Thyroid gland (tissue), 4 donors: ENCODE data around the gene C1orf115. TPM values are rescaled to one million over a fixed set of nuclear protein-coding genes. Genes with fewer than 3 reads are reported as not detected.

Source experiments
- DNase-seq, 2 donors: peaks; one replicate each; pipeline ENCODE4 v3.0.0-alpha.2; 2019
- H3K27ac ChIP-seq, 3 donors: fragments of 200-600 bp; sonication (generic); 1 replicate in 2 of 3; 2 replicates in 1 of 3; pipeline ENCODE4 v1.5.1; 2016 to 2019; ENCODE audit warnings: mild to moderate bottlenecking in 1 of 3, moderate library complexity in 1 of 3
- H3K27me3 ChIP-seq: fragments of 200-600 bp; sonication (generic); one replicate; pipeline ENCODE4 v1.5.1; 2019
- H3K36me3 ChIP-seq, 2 donors: fragments of 200-600 bp; sonication (generic); one replicate each; pipeline ENCODE4 v1.5.1; 2016 to 2019
- H3K4me1 ChIP-seq, 2 donors: fragments of 200-600 bp; sonication (generic); one replicate each; pipeline ENCODE4 v1.5.1; 2017 to 2019
- H3K4me3 ChIP-seq, 3 donors: fragments of 200-600 bp; sonication (generic); replicated peaks in 1 of 3; 1 replicate in 2 of 3; 2 replicates in 1 of 3; pipeline ENCODE4 v1.5.1; 2016; ENCODE audit warnings: mild to moderate bottlenecking in 1 of 3
- H3K9me3 ChIP-seq: fragments of 200-600 bp; sonication (generic); one replicate; pipeline ENCODE4 v1.5.1; 2017
- POLR2A ChIP-seq, 2 donors: fragments of 450-650 bp; IDR thresholded peaks; one replicate each; pipeline ENCODE4 v1.6.1; 2017; ENCODE audit warnings: antibody characterized with exemption in 2 of 2, mild to moderate bottlenecking in 2 of 2, moderate library complexity in 1 of 2
- WGBS, 2 donors: methylation state at CpG; one replicate each; pipeline ENCODE4 v1.1.5; 2017; 5-methylcytosine and 5-hydroxymethylcytosine counted together
- intact Hi-C: fragments of 100-400 bp; cut with DNase I; formaldehyde crosslinking; loops from one replicate; pipeline ENCODE4 v1.15.1; 2023
- total RNA-seq, 4 donors: library from RNA; depleted of rRNA; stranded (reverse); fragments of >200 nt; gene quantifications; one replicate each; pipeline ENCODE4 v1.2.3, GENCODE V29; 2016
- TF ChIP-seq, protein P1 (sequence below), 6 experiments: fragments of 200-600 bp in 3 of 6; fragments of 450-650 bp in 3 of 6; sonication (generic) in 3 of 6; IDR thresholded peaks; one replicate each; pipeline ENCODE4 v1.5.1; 2016 to 2019; ENCODE audit warnings: antibody characterized with exemption in 6 of 6, mild to moderate bottlenecking in 2 of 6, inconsistent platforms in 1 of 6, moderate library complexity in 1 of 6

The C1orf115 gene
- total RNA-seq, 4 donors from 2014 or later, result 24.3 to 41.4 (median 31.1) TPM

DNA sequence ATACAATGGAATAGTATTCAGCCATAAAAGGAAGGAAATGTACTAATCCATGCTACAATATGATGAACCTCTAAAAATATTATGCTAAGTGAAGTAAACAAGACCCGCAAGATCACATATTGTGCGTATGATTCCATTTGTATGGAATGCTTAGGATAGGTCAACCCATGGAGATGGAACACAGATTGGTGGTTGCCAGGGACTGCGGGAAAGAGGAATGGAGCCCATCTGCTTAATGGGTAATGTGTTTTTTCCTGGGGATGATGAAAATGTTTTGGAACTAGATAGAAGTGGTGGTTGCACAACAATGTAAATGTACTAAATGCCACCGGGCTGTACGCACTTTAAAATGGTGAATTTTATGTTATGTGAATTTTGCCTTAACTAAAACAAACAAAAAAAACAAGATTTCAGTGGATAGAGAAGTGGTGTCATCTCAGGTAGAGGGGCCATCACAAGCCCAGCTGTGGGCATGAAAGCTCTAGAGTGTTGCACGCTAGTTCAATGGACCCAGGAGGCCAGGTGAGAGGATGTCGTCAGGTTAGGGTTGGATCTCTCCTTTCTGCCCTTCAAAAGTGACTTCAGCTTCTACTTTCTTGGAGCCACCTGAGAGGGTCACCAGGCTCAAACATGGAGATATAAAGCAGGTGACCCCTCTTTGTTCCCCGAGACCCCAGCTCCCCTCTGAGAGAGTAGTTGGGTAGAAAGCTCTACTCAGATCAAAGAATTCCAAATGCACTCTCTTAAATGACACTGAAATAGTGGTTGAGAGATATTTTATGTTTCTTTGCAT is 2.5 kb downstream of the C1orf115 start:
- Histone ChIP-seq H3K4me1 (peaks cover 4 to 9% of the 10 kb centered on the region in 2 donors), H3K9me3 (no peaks in the 10 kb centered on the region), H3K27ac (no peak overlapping the region), H3K27me3 (no peaks in the 10 kb centered on the region), H3K4me3 (no peak overlapping the region), H3K36me3 (no peaks in the 10 kb centered on the region)
- 92 to 96% methylated on average over 8 of the region's 8 CpGs for WGBS, 2 donors
- TF ChIP-seq, protein P1, sequence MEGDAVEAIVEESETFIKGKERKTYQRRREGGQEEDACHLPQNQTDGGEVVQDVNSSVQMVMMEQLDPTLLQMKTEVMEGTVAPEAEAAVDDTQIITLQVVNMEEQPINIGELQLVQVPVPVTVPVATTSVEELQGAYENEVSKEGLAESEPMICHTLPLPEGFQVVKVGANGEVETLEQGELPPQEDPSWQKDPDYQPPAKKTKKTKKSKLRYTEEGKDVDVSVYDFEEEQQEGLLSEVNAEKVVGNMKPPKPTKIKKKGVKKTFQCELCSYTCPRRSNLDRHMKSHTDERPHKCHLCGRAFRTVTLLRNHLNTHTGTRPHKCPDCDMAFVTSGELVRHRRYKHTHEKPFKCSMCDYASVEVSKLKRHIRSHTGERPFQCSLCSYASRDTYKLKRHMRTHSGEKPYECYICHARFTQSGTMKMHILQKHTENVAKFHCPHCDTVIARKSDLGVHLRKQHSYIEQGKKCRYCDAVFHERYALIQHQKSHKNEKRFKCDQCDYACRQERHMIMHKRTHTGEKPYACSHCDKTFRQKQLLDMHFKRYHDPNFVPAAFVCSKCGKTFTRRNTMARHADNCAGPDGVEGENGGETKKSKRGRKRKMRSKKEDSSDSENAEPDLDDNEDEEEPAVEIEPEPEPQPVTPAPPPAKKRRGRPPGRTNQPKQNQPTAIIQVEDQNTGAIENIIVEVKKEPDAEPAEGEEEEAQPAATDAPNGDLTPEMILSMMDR (IDR thresholded peaks at IDR 0.05), result no peak
- TF ChIP-seq POLR2A (IDR thresholded peaks at IDR 0.05), result no peak
- no peak for DNase-seq
- intact Hi-C loops, result loop anchor here (5.0 kb wide), 1 partner anchor 40 kb away; no protein-coding TSS in a partner anchor

DNA sequence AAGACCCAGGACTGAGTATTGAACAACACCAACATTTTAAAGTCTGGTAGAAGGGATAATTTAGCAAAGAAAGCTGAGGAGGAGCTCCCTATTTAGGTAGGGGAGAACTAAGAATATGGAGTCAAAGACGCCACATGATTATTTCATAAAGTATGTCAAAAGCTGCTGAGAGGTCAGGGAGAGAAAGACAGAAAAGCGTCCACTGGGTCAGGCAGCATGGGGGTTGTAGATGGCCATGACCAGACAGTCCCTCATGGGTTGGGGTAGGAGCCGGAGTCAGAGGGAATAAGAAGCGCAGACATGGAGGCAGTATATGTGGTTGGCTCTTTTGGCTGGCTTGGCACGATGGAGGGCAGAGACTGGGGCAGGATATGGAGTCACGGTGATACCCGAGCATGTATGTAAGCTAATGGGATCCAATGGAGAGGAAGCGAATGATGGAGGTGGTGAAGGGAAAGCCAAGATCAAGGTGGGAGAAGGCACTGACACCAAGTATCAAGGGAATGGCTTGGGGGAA is 4.8 kb downstream of the C1orf115 start:
- Histone ChIP-seq H3K27ac (no peak overlapping the region), H3K4me1 (peaks cover under 1 to 9% of the 10 kb centered on the region in 2 donors), H3K9me3 (no peaks in the 10 kb centered on the region), H3K36me3 (no peaks in the 10 kb centered on the region), H3K27me3 (no peaks in the 10 kb centered on the region), H3K4me3 (no peak overlapping the region)
- 95 to 97% methylated on average over 8 of the region's 8 CpGs for WGBS, 2 donors
- no peak for TF ChIP-seq POLR2A (IDR thresholded peaks at IDR 0.05)
- TF ChIP-seq, protein P1 (IDR thresholded peaks at IDR 0.05), result no peak
- no peak for DNase-seq
- intact Hi-C loops, result loop anchor here (5.0 kb wide), 1 partner anchor 37 kb away; no protein-coding TSS in a partner anchor

DNA sequence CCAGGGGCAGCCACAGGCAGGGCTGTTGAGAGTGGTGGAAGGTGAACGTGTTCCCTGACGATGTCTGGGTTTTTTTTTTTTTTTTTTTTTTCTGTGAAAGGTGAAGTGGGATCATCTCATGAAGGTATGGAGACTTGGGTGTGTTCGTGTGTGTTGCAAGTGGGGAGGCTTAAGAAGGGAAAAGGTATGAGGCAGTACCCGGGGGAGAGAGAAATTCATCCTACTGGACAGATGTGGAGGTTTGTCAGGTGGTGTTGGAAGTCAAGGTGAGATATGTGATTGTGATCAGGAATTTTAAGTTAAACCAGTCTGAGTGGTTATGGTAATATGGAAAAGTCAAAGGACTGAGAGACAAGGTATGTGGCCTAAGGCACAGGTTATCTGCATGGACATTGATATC is 5.3 kb downstream of the C1orf115 start:
- TF ChIP-seq, protein P1 (IDR thresholded peaks at IDR 0.05), result no peak
- no peak for TF ChIP-seq POLR2A (IDR thresholded peaks at IDR 0.05)
- H3K36me3 ChIP-seq, result no peaks in the 10 kb centered on the region
- H3K4me3 ChIP-seq, result no peak overlapping the region
- no peaks in the 10 kb centered on the region for H3K9me3 ChIP-seq
- peaks cover 0 to 13% of the 10 kb centered on the region in 2 donors for H3K4me1 ChIP-seq
- no peak for DNase-seq
- WGBS, 2 donors, result 92 to 94% methylated on average over 4 of the region's 4 CpGs
- H3K27me3 ChIP-seq, result no peaks in the 10 kb centered on the region
- intact Hi-C loops, result no loop called here
- H3K27ac ChIP-seq, result no peak overlapping the region

DNA sequence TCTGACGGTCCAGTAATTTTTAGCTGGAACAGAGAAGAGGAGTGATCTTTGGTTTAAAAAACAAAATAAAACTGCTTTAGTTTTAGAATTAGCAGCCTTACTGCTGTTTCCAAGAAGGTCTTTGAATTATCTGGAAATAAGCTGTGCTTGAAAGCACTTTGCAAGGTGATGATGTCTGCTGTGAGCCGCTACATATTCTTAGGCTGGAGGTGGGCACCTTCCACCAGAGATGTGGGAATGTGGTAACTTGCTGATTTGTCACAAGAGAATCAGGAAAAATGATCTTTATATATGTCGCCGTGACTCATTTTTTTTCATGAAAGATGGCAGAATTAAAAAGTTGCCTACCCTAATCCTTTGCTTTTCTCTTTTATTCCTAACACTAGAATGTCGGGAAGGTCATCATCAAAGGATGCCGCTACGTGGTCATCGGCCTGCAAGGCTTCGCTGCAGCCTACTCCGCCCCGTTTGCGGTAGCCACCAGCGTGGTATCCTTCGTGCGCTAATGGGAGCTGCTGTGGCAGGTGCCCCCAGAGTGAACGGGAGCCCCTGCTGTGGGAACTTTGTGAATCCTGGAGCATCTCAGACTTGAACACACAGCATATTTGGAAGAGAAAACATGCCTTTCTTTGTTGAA is 6.2 kb downstream of the C1orf115 start:
- intact Hi-C loops, result no loop called here

More for the DNA sequence above, 6.2 kb downstream of the C1orf115 start:
- H3K4me3 ChIP-seq, result no peak overlapping the region
- TF ChIP-seq POLR2A (IDR thresholded peaks at IDR 0.05), result no peak
- TF ChIP-seq, protein P1 (IDR thresholded peaks at IDR 0.05), result no peak
- H3K9me3 ChIP-seq, result no peaks in the 10 kb centered on the region
- H3K27ac ChIP-seq, result no peak overlapping the region
- no peak for DNase-seq
- H3K4me1 ChIP-seq, result peaks cover 0 to 17% of the 10 kb centered on the region in 2 donors
- WGBS, 2 donors, result 96 to 97% methylated on average over 14 to 16 of the region's 16 CpGs
- no peaks in the 10 kb centered on the region for H3K27me3 ChIP-seq
- no peaks in the 10 kb centered on the region for H3K36me3 ChIP-seq
